GM19328 (cell line): ENCODE data around the gene RASGRP4.
"Not testable (repeated sequence)": the region's sequence is repeated elsewhere in the genome, so short reads cannot be mapped to it uniquely, and the experiment has no call there.

ENCODE experiments used
- ATAC-seq: cut with Tn5 transposase; IDR thresholded peaks from one replicate; pipeline ENCODE4 v1.9.1; 2021; ENCODE audit warnings: mild to moderate bottlenecking, moderate library complexity; ENCODE audit not compliant: unreplicated experiment

Gene RASGRP4

DNA sequence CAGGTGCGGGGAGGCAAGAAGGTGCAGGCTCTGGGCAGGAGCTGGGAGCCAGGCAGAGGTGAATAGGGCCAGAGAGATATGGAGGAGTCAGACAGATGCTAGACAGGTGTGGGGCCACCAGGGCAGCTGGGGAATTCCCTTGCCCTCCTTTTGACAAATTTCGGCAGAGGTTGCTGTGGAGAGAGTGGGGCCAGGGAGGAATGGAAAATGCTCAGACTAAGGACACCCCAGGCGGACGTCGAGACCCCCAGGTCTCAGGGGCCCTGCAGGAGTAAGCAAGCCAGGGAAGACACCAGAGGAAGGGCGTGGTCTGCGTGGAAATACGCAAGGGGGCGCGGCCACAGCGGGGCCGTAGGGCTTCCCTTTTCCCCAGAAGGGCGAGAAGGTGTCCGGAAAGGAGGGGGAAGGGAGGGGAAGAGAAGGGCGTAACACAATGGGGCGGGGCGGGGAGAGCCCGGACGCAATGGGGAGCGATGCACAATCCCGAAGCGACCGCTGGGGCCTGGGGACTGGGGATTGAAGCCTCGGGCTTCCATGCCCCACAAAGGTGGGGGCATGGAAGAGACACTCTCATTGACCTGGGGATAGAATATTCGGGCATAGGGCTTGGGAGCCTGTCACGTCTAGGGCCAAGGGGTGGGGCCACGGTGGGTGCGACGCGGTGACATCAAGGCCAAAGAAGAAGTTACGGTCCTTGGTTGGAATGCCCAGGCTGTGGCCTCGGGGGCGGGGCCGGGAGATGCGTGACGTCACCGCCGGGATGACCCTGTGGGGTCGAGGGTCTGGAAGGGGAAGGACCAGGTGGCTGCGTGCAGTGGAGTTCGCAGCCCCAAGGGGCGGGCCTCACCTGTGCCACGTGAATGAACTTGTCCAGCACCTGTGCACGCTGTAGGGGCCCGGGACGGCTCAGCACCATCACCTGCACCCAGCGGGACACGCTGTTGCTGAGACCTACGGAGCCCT is 8.2 kb downstream of the RASGRP4 start:
- no peak for ATAC-seq

DNA sequence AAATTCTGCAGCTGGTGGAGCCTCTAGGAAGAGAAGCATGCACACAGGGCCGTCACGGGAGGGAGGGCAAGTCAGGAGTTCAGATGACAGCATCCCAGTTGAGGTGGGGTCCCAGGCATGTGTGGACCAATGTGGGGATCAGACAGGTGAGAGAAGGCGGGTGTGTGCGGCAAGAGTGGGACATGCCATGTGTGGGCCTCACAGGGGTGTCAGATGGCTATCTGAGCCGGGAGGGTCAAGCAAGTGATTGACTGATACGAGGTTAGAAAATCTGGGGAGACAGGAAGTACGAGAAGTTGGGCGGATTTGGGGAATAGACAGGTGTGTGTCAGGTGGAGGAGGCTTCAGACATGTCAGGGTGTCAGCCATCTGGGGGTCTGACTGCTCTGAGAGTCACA is 8.9 kb downstream of the RASGRP4 start:
- no peak for ATAC-seq

DNA sequence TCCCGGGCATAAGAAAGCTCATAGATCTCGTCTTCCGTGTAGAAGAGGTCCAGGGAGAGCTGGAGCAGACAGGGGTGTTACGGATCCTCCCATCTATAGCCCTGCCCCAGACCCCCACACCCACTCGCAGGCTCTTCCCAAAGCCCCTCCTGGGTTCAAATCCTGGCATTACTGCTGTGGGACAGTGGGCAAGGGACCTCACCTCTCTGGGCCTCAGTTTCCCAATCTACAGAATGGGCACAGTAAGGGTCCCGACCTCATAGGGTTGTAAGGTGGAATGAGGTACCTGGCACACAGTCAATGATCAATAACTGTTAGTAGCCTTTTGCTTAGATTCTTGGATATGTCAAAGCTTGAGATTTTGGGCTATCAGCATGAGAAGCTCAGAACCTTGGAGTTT is 12.6 kb downstream of the RASGRP4 start:
- no peak for ATAC-seq

DNA sequence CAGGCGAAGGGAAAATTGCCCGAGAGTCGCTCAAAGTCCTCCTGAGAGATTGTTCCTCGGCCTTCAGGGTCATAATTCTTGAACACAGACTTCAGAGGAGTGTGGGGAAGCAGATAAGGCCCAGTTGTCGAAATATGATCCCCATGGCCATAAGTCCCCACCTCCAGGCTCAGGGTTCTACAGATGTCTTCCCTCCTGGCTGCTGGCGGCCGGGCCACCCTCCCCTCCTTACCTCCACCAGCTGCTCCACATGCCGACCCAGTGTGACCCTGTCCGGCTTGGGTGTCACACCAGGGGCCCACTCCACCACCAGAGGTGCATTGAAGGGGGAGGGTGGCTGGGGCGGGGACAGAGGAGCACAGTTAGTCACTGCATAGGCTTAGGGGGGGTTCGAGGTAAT is 13.1 kb downstream of the RASGRP4 start:
- ATAC-seq, result no peak

DNA sequence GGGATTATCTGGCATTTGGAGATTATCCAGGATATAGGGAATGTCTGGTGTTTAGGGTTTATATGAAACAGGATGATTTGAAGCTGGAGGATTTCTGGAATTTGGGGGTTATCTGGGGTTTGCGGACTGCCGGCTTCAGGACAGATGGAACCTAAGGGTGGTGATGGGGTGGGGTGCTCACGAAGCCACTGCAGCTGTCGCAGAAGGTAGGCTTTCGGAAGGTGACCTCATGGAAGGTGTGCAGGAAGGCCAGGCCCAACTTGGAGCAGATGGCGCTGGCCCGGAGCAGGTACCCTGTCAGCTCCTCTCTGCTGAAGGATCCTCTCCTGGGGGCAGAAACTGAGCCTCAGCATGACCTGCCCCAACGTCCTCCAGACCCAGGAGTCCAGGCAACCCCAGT is 13.5 kb downstream of the RASGRP4 start:
- ATAC-seq, result no peak

DNA sequence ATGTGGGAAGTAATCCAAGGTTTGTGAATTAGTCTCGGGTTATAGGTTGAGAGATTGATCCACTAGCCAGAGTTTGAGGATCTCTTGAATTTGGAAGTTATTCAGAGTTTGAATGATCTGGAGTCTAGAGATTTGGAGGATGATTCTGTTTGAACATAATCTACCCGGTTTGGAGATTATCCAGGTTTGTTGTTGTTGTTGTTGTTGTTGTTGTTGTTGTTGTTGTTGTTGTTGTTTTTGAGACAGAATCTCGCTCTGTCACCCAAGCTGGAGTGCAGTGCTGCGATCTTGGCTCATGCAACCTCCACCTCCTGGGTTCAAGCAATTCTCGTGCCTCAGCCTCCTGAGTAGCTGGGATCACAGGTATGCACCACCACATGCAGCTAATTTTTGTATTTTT is 14.1 kb downstream of the RASGRP4 start:
- ATAC-seq, result not testable (repeated sequence)

DNA sequence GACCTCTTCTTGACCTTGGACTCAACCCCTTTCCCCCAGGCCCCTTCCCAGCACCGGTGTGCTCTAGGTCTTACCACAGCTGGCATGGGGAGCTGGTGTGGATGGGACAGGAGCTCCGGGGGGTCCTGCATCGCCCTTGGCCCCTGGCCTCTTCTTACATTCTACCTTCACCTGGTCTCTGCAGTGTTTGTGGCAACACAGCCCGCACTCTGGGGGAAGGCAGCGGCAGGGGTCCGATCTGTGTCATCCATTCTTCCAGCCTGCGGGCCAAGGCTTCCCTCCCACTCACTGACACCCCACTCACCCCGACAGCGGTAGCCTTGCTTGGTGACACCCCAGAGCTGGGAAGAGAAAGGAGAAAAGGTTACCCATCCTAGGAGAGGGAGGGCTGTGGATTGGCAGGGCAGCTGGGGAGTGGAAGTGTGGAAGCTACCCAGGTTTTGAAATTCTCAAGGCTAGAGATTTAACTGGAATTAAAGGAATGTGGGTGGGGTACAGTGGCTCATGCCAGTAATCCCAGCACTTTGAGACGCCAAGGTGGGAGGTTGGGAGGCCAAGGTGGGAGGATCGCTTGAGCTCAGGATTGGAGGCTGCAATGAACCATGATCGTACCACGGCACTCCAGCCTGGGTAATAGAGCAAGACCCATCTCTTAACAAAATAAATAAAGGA is 14.8 kb downstream of the RASGRP4 start:
- no peak for ATAC-seq

DNA sequence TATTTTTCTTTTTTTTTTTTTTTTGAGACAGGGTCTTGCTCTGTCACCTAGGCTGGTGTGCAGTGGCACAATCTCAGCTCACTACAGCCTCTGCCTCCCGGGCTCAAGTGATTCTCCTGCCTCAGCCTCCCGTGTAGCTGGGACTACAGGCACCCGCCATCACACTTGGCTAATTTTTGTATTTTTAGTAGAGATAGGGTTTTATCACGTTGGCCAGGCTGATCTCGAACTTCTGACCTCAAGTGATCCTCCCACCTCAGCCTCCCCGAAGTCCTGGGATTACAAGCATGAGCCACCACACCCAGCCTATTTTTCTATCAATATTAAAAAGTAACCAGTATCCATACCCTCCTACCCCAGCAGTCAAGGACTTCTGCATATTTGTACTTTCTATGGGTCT is 15.6 kb downstream of the RASGRP4 start:
- ATAC-seq, result not testable (repeated sequence)

DNA sequence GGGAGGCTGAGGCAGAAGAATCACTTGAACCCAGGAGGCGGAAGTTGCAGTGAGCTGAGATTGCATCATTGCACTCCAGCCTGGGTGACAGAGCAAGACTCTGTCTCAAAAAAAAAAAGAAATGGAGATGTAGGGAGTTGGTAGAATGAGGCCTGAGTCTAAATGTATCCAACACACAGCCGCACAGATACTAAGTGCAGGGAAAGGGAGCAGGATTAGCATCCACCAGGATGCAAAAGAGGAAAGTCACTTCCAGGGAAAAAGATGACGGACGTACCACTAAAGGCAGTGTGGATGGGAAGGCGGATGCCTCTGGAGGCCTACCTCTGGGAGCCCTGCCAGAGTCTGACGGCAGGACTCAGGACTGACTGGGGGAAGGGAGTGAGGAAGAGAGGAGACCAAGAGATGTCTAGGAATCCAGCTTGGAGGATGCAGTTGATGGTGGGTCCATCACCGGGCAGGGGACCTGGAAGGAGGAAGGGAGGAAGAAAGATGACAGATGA is 16.3 kb downstream of the RASGRP4 start:
- no peak for ATAC-seq

DNA sequence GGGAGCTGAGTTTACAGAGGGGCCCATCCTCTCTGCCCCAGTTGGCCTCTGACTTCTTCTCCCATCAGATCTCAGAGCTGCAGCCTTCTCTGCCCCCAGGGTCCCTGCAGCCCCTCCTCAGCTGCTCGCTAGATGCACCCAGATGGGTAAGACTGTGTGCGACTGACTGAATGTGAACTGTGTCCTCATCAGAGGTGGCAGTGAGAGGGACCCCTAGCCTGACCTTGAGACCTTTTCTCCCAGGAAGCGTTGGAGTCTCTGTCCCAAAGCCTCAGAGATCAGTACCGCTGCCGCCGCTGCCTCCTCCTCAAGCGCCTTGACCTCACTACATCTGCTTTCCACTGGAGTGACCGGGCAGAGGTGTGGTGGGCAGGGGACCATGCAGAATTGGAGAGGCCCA is 20.7 kb downstream of the RASGRP4 start:
- ATAC-seq, result no peak

DNA sequence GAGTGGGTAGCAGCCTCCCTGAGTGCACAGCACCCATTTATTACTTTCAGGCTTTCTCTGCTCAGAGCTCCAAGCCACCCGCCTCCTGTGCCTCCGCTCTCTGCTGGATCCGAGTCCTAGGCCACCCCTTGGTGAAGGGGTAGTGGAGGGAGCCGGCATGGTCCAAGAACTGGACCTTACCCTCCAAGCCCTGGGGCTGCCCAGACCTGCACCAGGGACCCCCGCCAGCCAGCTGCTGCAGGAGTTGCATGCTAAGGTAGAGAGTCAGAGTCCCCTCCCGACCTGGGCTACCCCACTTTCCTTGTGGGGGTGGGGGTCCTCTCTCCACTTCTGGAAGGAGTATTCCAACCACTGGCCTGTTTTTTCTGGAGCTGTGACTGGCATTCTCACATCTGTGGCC is 21.2 kb downstream of the RASGRP4 start:
- ATAC-seq, result no peak

DNA sequence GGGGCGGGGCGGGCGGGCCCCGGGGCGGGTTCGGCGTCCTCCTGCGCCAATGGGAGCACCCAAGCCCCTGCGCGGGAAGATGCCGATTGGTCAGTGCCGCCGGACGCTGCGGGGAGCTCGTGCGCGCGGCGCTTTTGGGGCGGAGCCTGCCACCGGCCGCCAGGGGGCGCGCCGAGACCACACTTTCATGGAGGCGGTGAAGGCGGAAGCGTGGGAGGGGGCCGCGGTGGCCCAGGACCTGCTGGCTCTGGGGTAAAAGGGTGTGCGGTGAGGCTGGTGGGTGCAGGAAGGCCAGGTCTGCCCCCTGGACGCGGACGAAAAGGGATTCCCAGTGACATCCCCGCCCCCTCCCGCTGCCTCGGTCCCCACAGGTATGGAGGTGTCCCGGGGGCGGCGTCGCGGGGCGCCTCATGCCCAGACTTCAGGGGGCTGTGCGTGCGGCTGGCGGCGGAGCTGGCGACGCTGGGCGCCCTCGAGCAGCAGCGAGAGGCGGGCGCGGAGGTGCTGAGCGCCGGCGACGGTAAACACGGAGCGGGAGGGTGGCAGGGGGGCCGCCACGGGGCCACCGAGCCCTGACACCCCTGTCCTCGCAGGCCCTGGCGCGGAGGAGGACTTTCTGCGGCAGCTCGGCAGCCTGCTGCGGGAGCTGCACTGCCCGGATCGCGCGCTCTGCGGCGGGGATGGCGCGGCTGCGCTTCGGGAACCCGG is 22.9 kb downstream of the RASGRP4 start, which contains the start of gene FAM98C:
TSS of gene FAM98C (plus strand) at position 127 of the 708 bp plus-strand sequence. CDS start at position 188, 61 bp downstream.
- ATAC-seq, result peak; percentile 86

DNA sequence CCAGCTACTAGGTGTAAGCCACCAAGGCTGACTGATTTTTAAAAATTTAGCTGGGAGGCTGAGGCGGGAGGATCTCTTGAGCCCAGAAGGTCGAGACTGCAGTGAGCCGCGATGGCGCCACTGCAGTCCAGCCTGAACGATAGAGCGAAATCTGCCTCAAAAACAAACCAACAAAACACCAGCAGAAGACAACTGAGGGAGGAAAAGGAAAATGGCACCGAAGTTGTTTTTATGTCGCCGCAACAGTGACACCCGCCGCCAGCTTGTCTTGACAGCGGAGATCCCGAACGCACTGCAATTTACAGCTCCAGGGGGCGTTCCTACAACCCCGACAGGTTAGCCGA is 23.4 kb downstream of the RASGRP4 start:
- ATAC-seq, result no peak

DNA sequence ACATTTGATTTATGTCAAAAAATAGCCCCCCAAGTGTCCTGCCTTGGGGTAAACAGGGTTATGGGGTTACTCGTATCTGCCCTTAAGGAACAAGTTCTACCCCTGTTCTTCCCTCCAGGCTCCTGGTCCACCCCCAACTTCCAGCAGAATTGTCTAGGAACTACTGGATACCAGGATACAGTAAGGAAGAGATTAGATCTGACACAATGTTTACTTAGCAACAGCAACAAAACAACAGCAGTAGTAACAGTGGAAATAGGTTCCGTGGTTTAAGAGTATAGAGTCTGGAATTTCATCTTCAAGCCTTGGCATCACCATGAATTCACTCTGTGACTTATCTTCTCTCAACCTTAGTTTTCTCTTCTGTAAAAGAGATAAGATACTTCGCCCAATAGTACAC is 24.9 kb downstream of the RASGRP4 start:
- ATAC-seq, result no peak

DNA sequence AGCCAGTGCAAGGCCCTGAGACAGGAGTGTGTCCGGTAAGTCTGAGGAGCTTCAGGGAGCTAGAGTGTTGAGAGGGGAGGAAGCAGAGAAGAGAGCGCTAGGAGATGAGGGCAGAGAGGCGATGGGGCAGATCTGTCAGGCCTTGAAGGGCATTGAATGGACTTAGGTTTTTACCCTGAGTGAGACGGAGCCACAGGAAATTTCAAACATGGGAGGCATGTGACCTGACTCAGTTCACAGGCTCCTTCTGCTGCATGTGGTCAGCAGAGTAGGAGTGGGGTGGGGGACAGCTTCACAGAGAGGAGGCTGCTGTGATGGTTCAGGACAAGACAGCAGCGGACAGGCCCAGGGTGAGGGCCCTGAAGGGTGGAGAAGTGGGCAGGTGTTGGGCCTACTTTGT is 25.7 kb downstream of the RASGRP4 start:
- no peak for ATAC-seq

DNA sequence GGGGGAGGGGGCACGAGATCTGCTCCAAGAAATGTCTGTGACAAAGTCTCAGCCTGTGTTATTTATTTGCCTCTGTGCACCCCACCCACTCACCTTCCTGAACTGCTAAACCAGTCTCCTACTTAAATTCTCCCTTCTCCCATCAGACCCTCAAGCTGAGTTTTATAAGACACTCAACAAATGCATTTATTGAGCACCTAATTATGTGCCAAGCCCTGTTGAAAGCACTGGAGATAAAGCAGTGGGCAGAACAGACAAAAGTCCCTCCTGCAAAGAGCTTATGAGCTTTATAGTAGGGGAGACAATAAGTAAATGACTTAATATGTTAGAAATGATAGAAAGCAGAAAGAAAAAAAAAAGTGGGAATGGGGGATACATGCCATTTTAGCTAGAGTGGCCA is 26.5 kb downstream of the RASGRP4 start:
- ATAC-seq, result no peak

DNA sequence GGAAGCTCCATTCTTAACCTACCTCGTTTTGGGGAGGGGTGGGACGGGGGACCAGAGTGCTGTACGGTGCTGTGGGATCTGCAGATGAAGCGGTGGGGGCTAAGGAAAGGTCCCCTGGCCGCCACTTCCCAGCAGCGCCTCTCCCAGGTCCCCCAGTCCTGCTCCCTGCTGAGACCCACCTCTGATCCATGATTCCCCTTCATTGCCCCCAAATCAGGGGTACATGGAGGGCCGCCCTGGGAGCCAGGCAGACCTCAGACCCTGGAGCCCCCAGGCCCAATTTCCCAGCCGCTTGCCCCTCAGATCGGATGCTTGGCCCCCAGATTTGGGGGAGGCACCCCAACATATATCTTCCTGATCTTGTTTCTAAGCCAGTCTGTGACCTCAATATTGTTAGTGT is 26.9 kb downstream of the RASGRP4 start:
- ATAC-seq, result no peak

DNA sequence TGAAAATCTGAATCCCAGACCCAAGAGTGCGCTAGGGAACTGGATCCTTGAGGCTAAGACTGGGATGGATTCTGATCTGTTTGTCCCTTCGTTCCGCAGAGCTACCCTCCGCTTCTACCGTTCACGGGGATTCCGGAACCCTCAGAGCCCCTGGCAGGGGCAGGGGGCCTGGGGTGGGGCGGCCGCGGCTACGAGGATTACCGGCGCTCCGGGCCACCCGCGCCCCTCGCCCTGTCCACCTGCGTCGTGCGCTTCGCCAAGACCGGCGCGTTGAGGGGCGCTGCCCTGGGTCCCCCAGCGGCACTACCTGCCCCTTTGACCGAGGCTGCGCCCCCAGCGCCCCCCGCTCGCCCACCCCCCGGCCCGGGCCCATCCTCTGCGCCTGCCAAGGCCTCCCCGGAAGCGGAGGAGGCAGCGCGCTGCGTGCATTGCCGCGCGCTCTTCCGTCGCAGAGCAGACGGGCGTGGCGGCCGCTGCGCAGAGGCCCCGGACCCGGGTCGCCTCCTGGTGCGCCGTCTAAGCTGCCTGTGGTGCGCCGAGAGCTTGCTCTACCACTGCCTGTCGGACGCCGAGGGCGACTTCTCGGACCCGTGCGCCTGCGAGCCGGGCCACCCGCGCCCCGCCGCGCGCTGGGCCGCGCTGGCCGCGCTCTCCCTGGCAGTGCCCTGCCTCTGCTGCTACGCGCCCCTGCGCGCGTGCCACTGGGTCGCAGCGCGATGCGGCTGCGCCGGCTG is 30.5 kb downstream of the RASGRP4 start:
- no peak for ATAC-seq

DNA sequence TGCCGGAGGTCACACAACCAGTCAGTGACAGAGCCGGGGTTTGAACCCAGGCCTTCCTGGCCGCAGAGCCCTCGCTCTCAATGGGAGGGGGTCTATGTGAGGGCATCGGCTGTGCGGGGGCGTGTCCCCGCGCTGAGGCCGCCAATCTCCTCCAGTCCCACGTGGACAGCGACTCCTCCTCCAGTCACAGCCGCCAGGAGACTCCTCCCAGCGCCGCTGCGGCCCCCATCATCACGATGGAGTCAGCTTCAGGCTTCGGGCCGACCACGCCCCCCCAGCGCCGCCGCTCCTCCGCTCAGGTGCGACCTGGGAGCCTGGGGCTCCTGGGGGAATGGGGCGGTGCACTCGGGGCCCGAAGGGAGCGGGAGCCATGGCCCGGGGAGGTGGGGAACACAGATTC is 31.5 kb downstream of the RASGRP4 start:
- ATAC-seq, result no peak

DNA sequence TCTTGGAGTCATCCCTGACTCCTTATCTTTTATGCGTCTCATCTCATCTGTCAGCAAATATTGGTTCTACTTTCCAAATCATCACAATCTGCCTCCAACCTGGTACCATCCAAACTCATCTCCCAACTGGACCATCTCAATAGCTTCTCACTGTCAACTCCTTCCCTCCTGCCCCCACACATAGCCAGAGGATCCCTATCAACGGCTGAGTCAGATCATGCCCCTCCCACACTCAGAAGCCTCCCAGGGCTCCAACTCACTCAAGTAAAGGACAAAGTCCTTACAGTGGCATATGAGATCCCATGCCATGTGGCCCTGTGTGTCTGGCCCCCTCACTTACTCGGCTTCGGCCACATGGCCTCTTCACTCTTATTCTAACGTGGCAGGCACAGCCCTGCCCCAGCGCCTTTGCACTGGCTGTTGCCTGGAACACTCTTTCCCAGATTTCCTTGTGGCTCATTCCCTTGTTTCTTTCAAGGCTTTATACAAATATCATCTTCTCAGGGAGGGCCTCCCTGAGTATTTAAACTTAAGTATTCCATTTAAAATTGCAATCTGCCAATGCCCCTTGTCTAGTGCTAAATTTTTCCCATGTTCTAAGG is 33.2 kb downstream of the RASGRP4 start:
- no peak for ATAC-seq
